IMR-90 (cell line): Measurements from ENCODE around the gene MYH11.

Experiments
- CTCF ChIP-seq: conservative IDR thresholded peaks from 2 replicates; pipeline ENCODE4 v1.5.1; 2012; ENCODE audit warnings: mild to moderate bottlenecking, low read depth, low read length, improper control_type of control experiment
- POLR2A ChIP-seq: IDR thresholded peaks from 2 replicates; pipeline ENCODE4 v1.6.1; 2012; ENCODE audit warnings: mild to moderate bottlenecking, low read depth, low read length
- SMC3 ChIP-seq: fragments of 150-350 bp; IDR thresholded peaks from 2 replicates; pipeline ENCODE4 v1.6.1; 2016; ENCODE audit warnings: low read depth, mild to moderate bottlenecking, antibody characterized with exemption, low read length, moderate library complexity

- TF ChIP-seq CTCF (no peak), POLR2A (no peak), SMC3 (no peak)
These were observed 27.4 kb downstream of the MYH11 start for GRCh38 chr16:15829460-15829859.
